ENCODE measurements around the gene CYP2U1. TPM values are rescaled to one million over a fixed set of nuclear protein-coding genes. Genes with fewer than 3 reads are reported as not detected.
"Not testable (repeated sequence)": the region's sequence is repeated elsewhere in the genome, so short reads cannot be mapped to it uniquely, and the experiment has no call there.

Gene CYP2U1
- total and polyA plus RNA-seq, 4 donors, result 1.9 to 7.3 (median 3.8) TPM

- Histone ChIP-seq H3K4me3 (no peak overlapping the region), H3K4me1 (ENCODE audit: control insufficient read depth in 5 of 5, insufficient read depth in 5 of 5, low read length in 5 of 5) (peaks cover 0 to 10% (median 0%) of the 10 kb centered on the region in 5 donors), H3K27ac (ENCODE audit: low read depth in 1 of 2, low read length in 1 of 2) (no peak overlapping the region), H3K9ac (ENCODE audit: insufficient read depth in 1 of 2, low read length in 2 of 2) (no peak overlapping the region), H3K36me3 (ENCODE audit: control insufficient read depth in 4 of 4, insufficient read depth in 4 of 4, low read length in 4 of 4) (peaks cover 0 to 20% (median 0%) of the 10 kb centered on the region in 4 donors), H3K27me3 (ENCODE audit: control insufficient read depth in 3 of 3, insufficient read depth in 3 of 3, low read length in 2 of 3) (no peaks in the 10 kb centered on the region), H3K9me3 (ENCODE audit: control insufficient read depth in 4 of 4, insufficient read depth in 3 of 4, low read length in 3 of 4) (no peaks in the 10 kb centered on the region)
- ATAC-seq (ENCODE audit: insufficient read depth, low FRiP score), result no peak
- no peak for TF ChIP-seq CTCF (IDR thresholded peaks at IDR 0.05; ENCODE audit: control extremely low read depth, extremely low read depth)
- 86 to 96% methylated on average over 2 of the region's 2 CpGs for WGBS, 2 donors
- DNase-seq, result no peak
Observed at GRCh38 chr4:107902715-107903114, 28.6 kb upstream of the CYP2U1 start.

- ATAC-seq (ENCODE audit: insufficient read depth, low FRiP score); H3K9me3 ChIP-seq (ENCODE audit: control insufficient read depth in 4 of 4, insufficient read depth in 3 of 4, low read length in 3 of 4); H3K9ac ChIP-seq (ENCODE audit: insufficient read depth in 1 of 2, low read length in 2 of 2); H3K4me1 ChIP-seq (ENCODE audit: control insufficient read depth in 5 of 5, insufficient read depth in 5 of 5, low read length in 5 of 5); H3K27ac ChIP-seq (ENCODE audit: low read depth in 1 of 2, low read length in 1 of 2); H3K4me3 ChIP-seq; DNase-seq; H3K27me3 ChIP-seq (ENCODE audit: control insufficient read depth in 3 of 3, insufficient read depth in 3 of 3, low read length in 2 of 3): not testable (repeated sequence)
- WGBS, 2 donors, result 84 to 86% methylated on average over 3 of the region's 3 CpGs
- peaks cover 0 to 26% (median 1%) of the 10 kb centered on the region in 4 donors for H3K36me3 ChIP-seq (ENCODE audit: control insufficient read depth in 4 of 4, insufficient read depth in 4 of 4, low read length in 4 of 4)
Observed at GRCh38 chr4:107905082-107905481, 26.3 kb upstream of the CYP2U1 start.

- Histone ChIP-seq H3K4me3 (no peak overlapping the region), H3K36me3 (ENCODE audit: control insufficient read depth in 4 of 4, insufficient read depth in 4 of 4, low read length in 4 of 4) (peaks cover 0 to 27% (median 2%) of the 10 kb centered on the region in 4 donors), H3K9ac (ENCODE audit: insufficient read depth in 1 of 2, low read length in 2 of 2) (no peak overlapping the region), H3K27ac (ENCODE audit: low read depth in 1 of 2, low read length in 1 of 2) (no peak overlapping the region), H3K4me1 (ENCODE audit: control insufficient read depth in 5 of 5, insufficient read depth in 5 of 5, low read length in 5 of 5) (peaks cover 0 to 3% (median 0%) of the 10 kb centered on the region in 5 donors), H3K27me3 (ENCODE audit: control insufficient read depth in 3 of 3, insufficient read depth in 3 of 3, low read length in 2 of 3) (no peaks in the 10 kb centered on the region), H3K9me3 (ENCODE audit: control insufficient read depth in 4 of 4, insufficient read depth in 3 of 4, low read length in 3 of 4) (no peaks in the 10 kb centered on the region)
- no peak for DNase-seq
- no peak for TF ChIP-seq CTCF (IDR thresholded peaks at IDR 0.05; ENCODE audit: control extremely low read depth, extremely low read depth)
- 96 to 98% methylated on average over 4 of the region's 4 CpGs for WGBS, 2 donors
- ATAC-seq (ENCODE audit: insufficient read depth, low FRiP score), result no peak
Observed at GRCh38 chr4:107906458-107907100, 24.8 kb upstream of the CYP2U1 start.

- Histone ChIP-seq H3K9me3 (ENCODE audit: control insufficient read depth in 4 of 4, insufficient read depth in 3 of 4, low read length in 3 of 4) (no peaks in the 10 kb centered on the region), H3K4me3 (no peak overlapping the region), H3K4me1 (ENCODE audit: control insufficient read depth in 5 of 5, insufficient read depth in 5 of 5, low read length in 5 of 5) (peaks cover 0 to under 1% (median 0%) of the 10 kb centered on the region in 5 donors), H3K9ac (ENCODE audit: insufficient read depth in 1 of 2, low read length in 2 of 2) (no peak overlapping the region), H3K27ac (ENCODE audit: low read depth in 1 of 2, low read length in 1 of 2) (no peak overlapping the region), H3K27me3 (ENCODE audit: control insufficient read depth in 3 of 3, insufficient read depth in 3 of 3, low read length in 2 of 3) (no peaks in the 10 kb centered on the region), H3K36me3 (ENCODE audit: control insufficient read depth in 4 of 4, insufficient read depth in 4 of 4, low read length in 4 of 4) (peaks cover 0 to 23% (median 2%) of the 10 kb centered on the region in 4 donors)
- 92 to 94% methylated on average over 7 of the region's 7 CpGs for WGBS, 2 donors
- TF ChIP-seq CTCF (IDR thresholded peaks at IDR 0.05; ENCODE audit: control extremely low read depth, extremely low read depth), result no peak
- no peak for ATAC-seq (ENCODE audit: insufficient read depth, low FRiP score)
- DNase-seq, result no peak
Observed at GRCh38 chr4:107908377-107908776, 23.0 kb upstream of the CYP2U1 start.

Measured in lung (tissue), 12 donors.